Upper lobe of left lung (tissue), 4 donors: Measurements from ENCODE around the gene IRAG1.

Experiments used
- POLR2A ChIP-seq, 4 donors: fragments of 450-650 bp; IDR thresholded peaks; one replicate each; pipeline ENCODE4 v1.5.1; 2016 to 2017; ENCODE audit warnings: antibody characterized with exemption in 4 of 4, mild to moderate bottlenecking in 2 of 4
- POLR2AphosphoS5 ChIP-seq, 2 donors: sonication (generic); formaldehyde crosslinking; IDR thresholded peaks; one replicate each; pipeline ENCODE4 v1.5.1; 2017; ENCODE audit warnings: antibody characterized with exemption in 2 of 2
- TF ChIP-seq, protein P1 (sequence below), 6 experiments: fragments of 450-650 bp in 4 of 6; fragments of 200-600 bp in 2 of 6; sonication (generic) in 2 of 6; IDR thresholded peaks; one replicate each; pipeline ENCODE4 v1.5.1; 2016 to 2019; ENCODE audit warnings: antibody characterized with exemption in 6 of 6

DNA sequence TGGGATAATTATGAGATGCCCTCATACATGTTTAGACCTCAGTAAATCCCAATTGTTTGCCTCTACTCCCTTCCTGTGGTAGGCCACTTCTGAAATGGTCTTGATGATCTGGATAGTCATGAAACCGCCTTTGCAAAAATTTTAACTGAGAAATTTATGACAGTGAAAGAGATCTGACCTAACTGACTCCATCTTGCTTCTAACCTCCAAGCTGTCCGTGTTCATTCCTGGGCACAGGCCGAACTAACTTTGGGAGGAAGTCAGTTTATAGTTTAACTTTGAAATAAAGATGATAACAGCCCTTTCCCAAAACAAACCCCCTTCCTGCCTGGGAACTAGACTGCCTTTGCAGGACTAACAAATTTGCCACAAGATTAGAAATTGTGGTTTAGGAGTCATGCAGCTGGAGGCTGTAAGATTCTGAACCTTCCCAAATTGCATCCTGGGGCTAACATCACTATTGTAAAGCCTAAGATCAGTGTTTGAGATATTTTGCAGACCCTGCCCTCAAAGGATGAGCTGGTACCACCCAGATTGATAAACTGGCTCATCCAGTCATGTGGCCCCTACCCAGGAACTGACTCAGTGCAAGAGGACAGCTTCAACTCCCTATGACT, 37.6 kb upstream of the IRAG1 start:
- TF ChIP-seq, protein P1, sequence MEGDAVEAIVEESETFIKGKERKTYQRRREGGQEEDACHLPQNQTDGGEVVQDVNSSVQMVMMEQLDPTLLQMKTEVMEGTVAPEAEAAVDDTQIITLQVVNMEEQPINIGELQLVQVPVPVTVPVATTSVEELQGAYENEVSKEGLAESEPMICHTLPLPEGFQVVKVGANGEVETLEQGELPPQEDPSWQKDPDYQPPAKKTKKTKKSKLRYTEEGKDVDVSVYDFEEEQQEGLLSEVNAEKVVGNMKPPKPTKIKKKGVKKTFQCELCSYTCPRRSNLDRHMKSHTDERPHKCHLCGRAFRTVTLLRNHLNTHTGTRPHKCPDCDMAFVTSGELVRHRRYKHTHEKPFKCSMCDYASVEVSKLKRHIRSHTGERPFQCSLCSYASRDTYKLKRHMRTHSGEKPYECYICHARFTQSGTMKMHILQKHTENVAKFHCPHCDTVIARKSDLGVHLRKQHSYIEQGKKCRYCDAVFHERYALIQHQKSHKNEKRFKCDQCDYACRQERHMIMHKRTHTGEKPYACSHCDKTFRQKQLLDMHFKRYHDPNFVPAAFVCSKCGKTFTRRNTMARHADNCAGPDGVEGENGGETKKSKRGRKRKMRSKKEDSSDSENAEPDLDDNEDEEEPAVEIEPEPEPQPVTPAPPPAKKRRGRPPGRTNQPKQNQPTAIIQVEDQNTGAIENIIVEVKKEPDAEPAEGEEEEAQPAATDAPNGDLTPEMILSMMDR (IDR thresholded peaks at IDR 0.05), result no peak
- TF ChIP-seq POLR2AphosphoS5 (IDR thresholded peaks at IDR 0.05) (no peak), POLR2A (IDR thresholded peaks at IDR 0.05) (no peak)
